Ovary (tissue), 3 donors: Measurements from ENCODE around the gene MEF2D.

Experiments
- POLR2A ChIP-seq: fragments of 450-650 bp; IDR thresholded peaks from one replicate; pipeline ENCODE4 v1.6.1; 2017; ENCODE audit warnings: antibody characterized with exemption, mild to moderate bottlenecking, moderate library complexity
- TF ChIP-seq, protein P1 (sequence below), 3 donors: fragments of 450-650 bp in 2 of 3; fragments of 200-600 bp in 1 of 3; IDR thresholded peaks; one replicate each; pipeline versions ENCODE4 v1.5.1 to v1.8.0; 2016 to 2022; ENCODE audit warnings: antibody characterized with exemption in 3 of 3, mild to moderate bottlenecking in 1 of 3
- donor health status: DM: no; HTN: no; CAD: no.

DNA sequence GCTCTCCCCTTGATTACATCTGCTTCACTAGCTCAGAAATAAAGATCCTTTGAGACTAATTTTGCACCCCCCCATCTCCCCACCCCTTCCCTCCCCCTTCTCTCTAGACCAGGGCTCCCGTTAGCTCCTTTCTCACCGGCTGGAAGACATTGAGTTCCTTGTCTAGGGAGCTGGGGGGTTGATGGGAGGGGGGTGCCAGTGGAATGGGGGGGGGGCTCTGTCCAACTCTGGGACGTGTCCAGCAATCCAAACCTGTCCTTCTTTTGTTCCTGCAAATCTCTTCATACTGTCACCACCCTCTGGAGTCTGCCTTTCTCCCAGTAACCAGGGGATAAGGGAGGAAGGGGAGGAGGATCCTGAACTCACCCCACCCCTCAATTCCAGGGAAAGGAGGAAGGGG is 69.7 kb downstream of the MEF2D start:
- TF ChIP-seq, protein P1, sequence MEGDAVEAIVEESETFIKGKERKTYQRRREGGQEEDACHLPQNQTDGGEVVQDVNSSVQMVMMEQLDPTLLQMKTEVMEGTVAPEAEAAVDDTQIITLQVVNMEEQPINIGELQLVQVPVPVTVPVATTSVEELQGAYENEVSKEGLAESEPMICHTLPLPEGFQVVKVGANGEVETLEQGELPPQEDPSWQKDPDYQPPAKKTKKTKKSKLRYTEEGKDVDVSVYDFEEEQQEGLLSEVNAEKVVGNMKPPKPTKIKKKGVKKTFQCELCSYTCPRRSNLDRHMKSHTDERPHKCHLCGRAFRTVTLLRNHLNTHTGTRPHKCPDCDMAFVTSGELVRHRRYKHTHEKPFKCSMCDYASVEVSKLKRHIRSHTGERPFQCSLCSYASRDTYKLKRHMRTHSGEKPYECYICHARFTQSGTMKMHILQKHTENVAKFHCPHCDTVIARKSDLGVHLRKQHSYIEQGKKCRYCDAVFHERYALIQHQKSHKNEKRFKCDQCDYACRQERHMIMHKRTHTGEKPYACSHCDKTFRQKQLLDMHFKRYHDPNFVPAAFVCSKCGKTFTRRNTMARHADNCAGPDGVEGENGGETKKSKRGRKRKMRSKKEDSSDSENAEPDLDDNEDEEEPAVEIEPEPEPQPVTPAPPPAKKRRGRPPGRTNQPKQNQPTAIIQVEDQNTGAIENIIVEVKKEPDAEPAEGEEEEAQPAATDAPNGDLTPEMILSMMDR (IDR thresholded peaks at IDR 0.05): no peak
- no peak for TF ChIP-seq POLR2A
